PC-3 (cell line): ENCODE measurements around the gene THSD7A.

Experiments used
- CTCF ChIP-seq: fragments of 300-600 bp; sonication (generic); conservative IDR thresholded peaks from 2 replicates; pipeline ENCODE4 v1.5.1; 2017; ENCODE audit warnings: antibody characterized with exemption, low read depth, mild to moderate bottlenecking, low read length
- EZH2 ChIP-seq: fragments of 300-600 bp; sonication (generic); IDR thresholded peaks from one replicate; pipeline ENCODE4 v1.6.1; 2017; ENCODE audit warnings: antibody characterized with exemption, mild to moderate bottlenecking, low read length; ENCODE audit not compliant: unreplicated experiment

- no peak for TF ChIP-seq CTCF
- no peak for TF ChIP-seq EZH2
Measured at GRCh38 chr7:11570922-11571550, 261.0 kb downstream of the THSD7A start.
